ENCODE measurements around the gene C10orf90.

C10orf90 gene

GRCh38 chr10:126544565-126544964, 125.9 kb downstream of the C10orf90 start:
- Histone ChIP-seq H3F3A (ENCODE audit: insufficient read depth) (no peaks in the 10 kb centered on the region), H4K20me1 (ENCODE audit: low read depth, low read length) (no peaks in the 10 kb centered on the region), H3K9me3 (ENCODE audit: insufficient read depth, low read length) (no peaks in the 10 kb centered on the region), H3K36me3 (ENCODE audit: low read length) (no peaks in the 10 kb centered on the region), H3K27ac (ENCODE audit: low read depth, low read length) (no peak overlapping the region), H3K79me2 (ENCODE audit: insufficient read depth, low read length) (no peaks in the 10 kb centered on the region), H3K9me2 (replicated peaks; ENCODE audit: insufficient read depth, low read length) (no peaks in the 10 kb centered on the region), H3K9ac (ENCODE audit: low read length) (no peak overlapping the region), H3K4me2 (ENCODE audit: low read depth, low read length, poor library complexity, severe bottlenecking) (no peak overlapping the region), H3K27me3 (ENCODE audit: low read length) (no peaks in the 10 kb centered on the region), H3K4me3 (ENCODE audit: insufficient read depth, low read length, poor library complexity, severe bottlenecking) (no peak overlapping the region), H2AFZ (ENCODE audit: low read depth, low read length, severe bottlenecking) (no peak overlapping the region)
- TF ChIP-seq, protein P1, sequence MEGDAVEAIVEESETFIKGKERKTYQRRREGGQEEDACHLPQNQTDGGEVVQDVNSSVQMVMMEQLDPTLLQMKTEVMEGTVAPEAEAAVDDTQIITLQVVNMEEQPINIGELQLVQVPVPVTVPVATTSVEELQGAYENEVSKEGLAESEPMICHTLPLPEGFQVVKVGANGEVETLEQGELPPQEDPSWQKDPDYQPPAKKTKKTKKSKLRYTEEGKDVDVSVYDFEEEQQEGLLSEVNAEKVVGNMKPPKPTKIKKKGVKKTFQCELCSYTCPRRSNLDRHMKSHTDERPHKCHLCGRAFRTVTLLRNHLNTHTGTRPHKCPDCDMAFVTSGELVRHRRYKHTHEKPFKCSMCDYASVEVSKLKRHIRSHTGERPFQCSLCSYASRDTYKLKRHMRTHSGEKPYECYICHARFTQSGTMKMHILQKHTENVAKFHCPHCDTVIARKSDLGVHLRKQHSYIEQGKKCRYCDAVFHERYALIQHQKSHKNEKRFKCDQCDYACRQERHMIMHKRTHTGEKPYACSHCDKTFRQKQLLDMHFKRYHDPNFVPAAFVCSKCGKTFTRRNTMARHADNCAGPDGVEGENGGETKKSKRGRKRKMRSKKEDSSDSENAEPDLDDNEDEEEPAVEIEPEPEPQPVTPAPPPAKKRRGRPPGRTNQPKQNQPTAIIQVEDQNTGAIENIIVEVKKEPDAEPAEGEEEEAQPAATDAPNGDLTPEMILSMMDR (IDR thresholded peaks at IDR 0.05; ENCODE audit: insufficient read depth, low read length, poor library complexity, severe bottlenecking): no peak
- no peak for TF ChIP-seq EZH2phosphoT487 (conservative IDR thresholded peaks at IDR 0.05; ENCODE audit: low read length)

DNA sequence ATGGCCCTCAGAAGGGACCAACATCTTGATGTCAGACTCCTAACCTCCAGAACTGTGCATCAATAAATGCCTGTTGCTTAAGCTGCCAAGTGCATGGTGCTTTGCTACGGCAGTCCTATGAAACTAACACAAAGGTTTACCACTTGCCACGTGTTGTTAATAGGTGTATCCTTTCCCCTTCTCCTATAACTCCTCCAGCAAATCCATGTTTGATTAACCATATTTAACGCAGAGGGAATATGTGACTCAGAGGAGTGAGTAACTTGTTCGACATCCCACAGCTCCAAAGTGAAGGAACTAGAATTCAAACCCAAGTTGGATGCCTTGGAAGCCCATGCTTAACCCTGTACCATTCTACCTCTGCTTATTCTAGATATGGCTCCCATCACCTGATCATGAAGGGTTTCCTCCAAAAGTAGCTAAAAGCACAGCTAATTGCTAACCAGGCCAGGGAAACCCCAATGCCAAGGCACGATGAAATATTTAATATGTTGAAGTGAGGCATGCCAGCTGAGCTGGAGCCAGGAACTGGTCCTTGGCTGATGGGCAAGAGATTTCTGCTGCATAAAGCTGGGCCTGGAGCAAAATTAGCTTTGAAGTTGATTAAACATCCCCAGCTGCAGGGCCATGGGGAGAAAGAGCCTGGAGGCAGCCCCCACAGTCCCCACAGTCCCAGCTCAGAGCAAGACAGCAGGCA, 131.9 kb downstream of the C10orf90 start:
- Histone ChIP-seq H4K20me1 (ENCODE audit: low read depth, low read length) (no peaks in the 10 kb centered on the region), H3F3A (ENCODE audit: insufficient read depth) (no peaks in the 10 kb centered on the region), H3K36me3 (ENCODE audit: low read length) (no peaks in the 10 kb centered on the region), H3K9ac (ENCODE audit: low read length) (no peak overlapping the region), H3K4me3 (ENCODE audit: insufficient read depth, low read length, poor library complexity, severe bottlenecking) (no peak overlapping the region), H3K4me2 (ENCODE audit: low read depth, low read length, poor library complexity, severe bottlenecking) (no peak overlapping the region), H3K27me3 (ENCODE audit: low read length) (no peaks in the 10 kb centered on the region), H3K79me2 (ENCODE audit: insufficient read depth, low read length) (no peaks in the 10 kb centered on the region), H3K9me2 (replicated peaks; ENCODE audit: insufficient read depth, low read length) (no peaks in the 10 kb centered on the region), H3K27ac (ENCODE audit: low read depth, low read length) (no peak overlapping the region), H2AFZ (ENCODE audit: low read depth, low read length, severe bottlenecking) (no peak overlapping the region), H3K9me3 (ENCODE audit: insufficient read depth, low read length) (no peaks in the 10 kb centered on the region)
- TF ChIP-seq EZH2phosphoT487 (conservative IDR thresholded peaks at IDR 0.05; ENCODE audit: low read length): no peak
- TF ChIP-seq, protein P1 (IDR thresholded peaks at IDR 0.05; ENCODE audit: insufficient read depth, low read length, poor library complexity, severe bottlenecking): no peak

- no peaks in the 10 kb centered on the region for H3K27me3 ChIP-seq (ENCODE audit: low read length)
- H3K9ac ChIP-seq (ENCODE audit: low read length): no peak overlapping the region
- no peak overlapping the region for H2AFZ ChIP-seq (ENCODE audit: low read depth, low read length, severe bottlenecking)
- H3K4me2 ChIP-seq (ENCODE audit: low read depth, low read length, poor library complexity, severe bottlenecking): no peak overlapping the region
- TF ChIP-seq, protein P1 (IDR thresholded peaks at IDR 0.05; ENCODE audit: insufficient read depth, low read length, poor library complexity, severe bottlenecking): no peak
- TF ChIP-seq EZH2phosphoT487 (conservative IDR thresholded peaks at IDR 0.05; ENCODE audit: low read length): no peak
- no peaks in the 10 kb centered on the region for H3F3A ChIP-seq (ENCODE audit: insufficient read depth)
- H3K27ac ChIP-seq (ENCODE audit: low read depth, low read length): no peak overlapping the region
- H4K20me1 ChIP-seq (ENCODE audit: low read depth, low read length): no peaks in the 10 kb centered on the region
- no peaks in the 10 kb centered on the region for H3K9me2 ChIP-seq (replicated peaks; ENCODE audit: insufficient read depth, low read length)
- no peaks in the 10 kb centered on the region for H3K9me3 ChIP-seq (ENCODE audit: insufficient read depth, low read length)
- H3K36me3 ChIP-seq (ENCODE audit: low read length): no peaks in the 10 kb centered on the region
- no peak overlapping the region for H3K4me3 ChIP-seq (ENCODE audit: insufficient read depth, low read length, poor library complexity, severe bottlenecking)
- no peaks in the 10 kb centered on the region for H3K79me2 ChIP-seq (ENCODE audit: insufficient read depth, low read length)
These were observed 133.8 kb downstream of the C10orf90 start for GRCh38 chr10:126536656-126537055.

Data from SU-DHL-6 (cell line).